ENCODE results near the gene ACAA1. TPM values are rescaled to one million over a fixed set of nuclear protein-coding genes. Genes with fewer than 3 reads are reported as not detected.

Gene ACAA1
- total and polyA plus RNA-seq, 2 experiments from 2014 or later, result 21.4 to 26.6 TPM

DNA sequence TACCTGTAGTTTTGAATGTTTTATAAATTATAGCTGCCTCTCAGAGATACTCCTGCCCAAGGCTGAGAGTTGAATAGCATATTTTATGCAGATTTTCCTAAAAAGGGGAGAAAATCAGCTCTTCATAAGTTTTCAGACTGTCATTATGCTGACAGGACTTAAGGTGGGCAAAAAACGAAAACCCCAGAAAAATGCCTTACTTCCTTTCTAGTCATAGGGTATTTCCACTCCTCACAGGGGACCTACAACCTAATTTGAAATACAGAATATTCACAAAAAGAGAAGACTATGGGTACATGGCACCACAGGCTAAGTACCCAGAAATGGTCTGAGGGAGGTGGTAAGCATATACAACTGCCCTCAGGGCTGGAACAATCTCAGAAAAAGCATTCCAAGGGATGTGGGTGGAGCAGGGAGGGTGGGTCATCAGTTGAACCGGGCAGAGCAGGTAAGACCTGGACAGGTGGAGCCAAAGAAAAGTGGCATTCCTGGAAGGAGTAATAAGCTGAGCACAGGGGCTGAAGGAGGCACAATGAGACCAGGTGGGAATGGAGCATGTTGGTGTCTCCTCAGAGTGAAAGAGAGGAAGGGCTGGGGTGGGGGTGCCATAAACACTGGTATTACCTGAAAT lies 17.8 kb upstream of the ACAA1 start (continued):
- TF ChIP-seq REST (IDR thresholded peaks at IDR 0.05; ENCODE audit: unreplicated experiment) (no peak), POLR2AphosphoS5 (IDR thresholded peaks at IDR 0.05; ENCODE audit: low read depth) (no peak), STAT1 (IDR thresholded peaks at IDR 0.05; ENCODE audit: unreplicated experiment) (no peak)

GRCh38 chr3:38154033-38154494 lies 17.1 kb upstream of the ACAA1 start:
- H3K9me2 ChIP-seq (ENCODE audit: insufficient read depth), result peaks cover 12% of the 10 kb centered on the region
- no peaks in the 10 kb centered on the region for H3K36me3 Mint-ChIP-seq (ENCODE audit: low read depth)
- 0 out of 2 replicates have a peak, but pooled peaks cover 3% of the 10 kb centered on the region for H3F3A ChIP-seq (replicated peaks; ENCODE audit: low read depth)
- no peaks in the 10 kb centered on the region for H4K20me1 ChIP-seq (replicated peaks; ENCODE audit: insufficient read depth)
- no peaks in the 10 kb centered on the region for H3K4me1 ChIP-seq (ENCODE audit: insufficient read depth)
- no peak overlapping the region for H3K4me2 ChIP-seq
- TF ChIP-seq, protein P1, sequence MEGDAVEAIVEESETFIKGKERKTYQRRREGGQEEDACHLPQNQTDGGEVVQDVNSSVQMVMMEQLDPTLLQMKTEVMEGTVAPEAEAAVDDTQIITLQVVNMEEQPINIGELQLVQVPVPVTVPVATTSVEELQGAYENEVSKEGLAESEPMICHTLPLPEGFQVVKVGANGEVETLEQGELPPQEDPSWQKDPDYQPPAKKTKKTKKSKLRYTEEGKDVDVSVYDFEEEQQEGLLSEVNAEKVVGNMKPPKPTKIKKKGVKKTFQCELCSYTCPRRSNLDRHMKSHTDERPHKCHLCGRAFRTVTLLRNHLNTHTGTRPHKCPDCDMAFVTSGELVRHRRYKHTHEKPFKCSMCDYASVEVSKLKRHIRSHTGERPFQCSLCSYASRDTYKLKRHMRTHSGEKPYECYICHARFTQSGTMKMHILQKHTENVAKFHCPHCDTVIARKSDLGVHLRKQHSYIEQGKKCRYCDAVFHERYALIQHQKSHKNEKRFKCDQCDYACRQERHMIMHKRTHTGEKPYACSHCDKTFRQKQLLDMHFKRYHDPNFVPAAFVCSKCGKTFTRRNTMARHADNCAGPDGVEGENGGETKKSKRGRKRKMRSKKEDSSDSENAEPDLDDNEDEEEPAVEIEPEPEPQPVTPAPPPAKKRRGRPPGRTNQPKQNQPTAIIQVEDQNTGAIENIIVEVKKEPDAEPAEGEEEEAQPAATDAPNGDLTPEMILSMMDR (conservative IDR thresholded peaks at IDR 0.05; ENCODE audit: low read depth in 2 of 2), result no peak
- no peak for TF ChIP-seq ZNF114 (CRISPR knock-in tag; IDR thresholded peaks at IDR 0.05)
- no peak for TF ChIP-seq ZNF331 (CRISPR knock-in tag; IDR thresholded peaks at IDR 0.05; ENCODE audit: low read depth)
- no peak for TF ChIP-seq CREB1 (CRISPR knock-in tag; IDR thresholded peaks at IDR 0.05; ENCODE audit: low read depth)
- TF ChIP-seq ETS1 (IDR thresholded peaks at IDR 0.05), result no peak
- TF ChIP-seq STAT1 (IDR thresholded peaks at IDR 0.05; ENCODE audit: unreplicated experiment), result no peak
- H3K4me3 Mint-ChIP-seq, result no peak overlapping the region
- no peak overlapping the region for H2AFZ ChIP-seq
- H3K27ac ChIP-seq (ENCODE audit: low read depth), result no peak overlapping the region
- ATAC-seq, result no peak
- peaks cover 4% of the 10 kb centered on the region; the same call in 1 of the 3 replicates for H3K4me1 Mint-ChIP-seq
- H3K9me3 Mint-ChIP-seq, result no peaks in the 10 kb centered on the region
- H3K4me3 ChIP-seq, result no peak overlapping the region
- peaks cover 3% of the 10 kb centered on the region for H3K27me3 Mint-ChIP-seq (ENCODE audit: insufficient read depth, low read depth, poor library complexity)
- H3K27ac Mint-ChIP-seq, result no peak overlapping the region
- no peaks in the 10 kb centered on the region for H3K27me3 ChIP-seq (ENCODE audit: insufficient read depth)
- no peaks in the 10 kb centered on the region for H3K79me2 ChIP-seq (replicated peaks; ENCODE audit: insufficient read depth)
- no peaks in the 10 kb centered on the region for H3K36me3 ChIP-seq (ENCODE audit: insufficient read depth)
- no peak for DNase-seq (ENCODE audit: low spot score)

All from GM23338 (cell line).